GM12801 (cell line): ENCODE measurements around the gene GPR52.

Experiments
- CTCF ChIP-seq: IDR thresholded peaks from one replicate; pipeline ENCODE4 v1.5.1; 2011; ENCODE audit warnings: control low read depth; ENCODE audit not compliant: insufficient read length; ENCODE audit errors: extremely low read depth

The GPR52 gene

GRCh38 chr1:174433451-174433850 lies 14.3 kb upstream of the GPR52 start:
- TF ChIP-seq CTCF, result no peak

GRCh38 chr1:174445351-174445750 lies 2.4 kb upstream of the GPR52 start:
- no peak for TF ChIP-seq CTCF

- TF ChIP-seq CTCF, result no peak
These were observed 1.9 kb upstream of the GPR52 start for GRCh38 chr1:174445817-174446216.

- no peak for TF ChIP-seq CTCF
These were observed 743 bp downstream of the GPR52 start for GRCh38 chr1:174448531-174448883.

GRCh38 chr1:174448974-174449373 lies 1.2 kb downstream of the GPR52 start:
- no peak for TF ChIP-seq CTCF

- no peak for TF ChIP-seq CTCF
These were observed 3.6 kb downstream of the GPR52 start for GRCh38 chr1:174451408-174451807.

- no peak for TF ChIP-seq CTCF
These were observed 18.1 kb downstream of the GPR52 start for GRCh38 chr1:174465855-174466254.

GRCh38 chr1:174466607-174467006 lies 18.8 kb downstream of the GPR52 start:
- no peak for TF ChIP-seq CTCF
